BLaER1 treated with 17β-estradiol and CSF1 and Interleukin-3, amounts not matched to agents 10 nM and 100 nM (cell line): ENCODE measurements around the gene ADGRE1.

Experiments
- H3K27ac ChIP-seq, 11 experiments: shearing (Covaris generic); formaldehyde crosslinking; 2 replicates each; pipeline ENCODE4 v1.8.1; 2022
- H3K27me3 ChIP-seq, 11 experiments: shearing (Covaris generic); formaldehyde crosslinking; 2 replicates each; pipeline ENCODE4 v1.8.1; 2022
- H3K36me3 ChIP-seq, 11 experiments: shearing (Covaris generic); formaldehyde crosslinking; 2 replicates each; pipeline ENCODE4 v1.8.1; 2022
- H3K4me1 ChIP-seq, 10 experiments: shearing (Covaris generic); formaldehyde crosslinking; 2 replicates each; pipeline ENCODE4 v1.8.1; 2022
- H3K4me2 ChIP-seq, 11 experiments: shearing (Covaris generic); formaldehyde crosslinking; 2 replicates each; pipeline ENCODE4 v1.8.1; 2022
- H3K4me3 ChIP-seq, 10 experiments: shearing (Covaris generic); formaldehyde crosslinking; 2 replicates each; pipeline ENCODE4 v1.8.1; 2022
- H3K9ac ChIP-seq, 11 experiments: shearing (Covaris generic); formaldehyde crosslinking; 2 replicates each; pipeline ENCODE4 v1.8.1; 2022
- H3K9me3 ChIP-seq, 11 experiments: shearing (Covaris generic); formaldehyde crosslinking; replicated peaks in 1 of 11; 2 replicates each; pipeline ENCODE4 v1.8.1; 2022
- H4K20me1 ChIP-seq, 11 experiments: shearing (Covaris generic); formaldehyde crosslinking; 2 replicates each; pipeline ENCODE4 v1.8.1; 2022
- Cebpa-rat ChIP-seq, 11 experiments: shearing (Covaris generic); IDR thresholded peaks; 2 replicates each; pipeline ENCODE4 v1.8.1; 2022

ADGRE1 gene

GRCh38 chr19:6948884-6949283 is 61.5 kb downstream of the ADGRE1 start:
- Histone ChIP-seq H3K9me3 (no peaks in the 10 kb centered on the region), H3K4me1 (peaks cover 0 to 15% (median 11%) of the 10 kb centered on the region in 10 experiments; a peak in 16 of 20 replicates), H3K9ac (no peak overlapping the region), H3K4me2 (no peak overlapping the region), H3K27ac (no peak overlapping the region), H3K36me3 (peaks cover 0 to 13% (median 0%) of the 10 kb centered on the region in 11 experiments; a peak in 2 of 22 replicates), H3K4me3 (no peak overlapping the region), H3K27me3 (no peaks in the 10 kb centered on the region), H4K20me1 (no peaks in the 10 kb centered on the region)
- no peak for TF ChIP-seq Cebpa-rat (IDR thresholded peaks at IDR 0.05)

DNA sequence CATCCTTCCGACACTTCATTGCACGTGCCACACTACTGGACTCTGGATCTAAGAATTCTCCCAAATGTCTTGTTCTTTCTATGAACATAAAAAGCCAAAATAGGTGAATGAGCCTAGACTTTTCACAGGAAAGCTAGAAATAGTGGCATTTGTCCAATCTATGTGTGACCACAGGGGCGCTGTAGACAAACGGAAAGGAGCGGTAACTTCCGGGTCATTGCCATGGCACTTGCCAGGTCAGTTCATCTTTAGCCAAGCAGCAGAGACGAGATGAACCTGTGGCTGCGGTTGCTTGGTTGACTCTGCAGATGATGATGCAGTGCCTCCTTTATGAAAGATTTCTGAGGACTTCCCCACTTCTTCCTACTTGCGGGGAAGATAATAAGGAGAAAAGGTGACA is 65.6 kb downstream of the ADGRE1 start:
- Histone ChIP-seq H3K27ac (no peak overlapping the region), H3K9ac (no peak overlapping the region), H3K9me3 (no peaks in the 10 kb centered on the region), H3K4me2 (no peak overlapping the region), H3K27me3 (no peaks in the 10 kb centered on the region), H3K4me3 (no peak overlapping the region), H4K20me1 (no peaks in the 10 kb centered on the region), H3K4me1 (peaks cover 0 to 10% (median 6%) of the 10 kb centered on the region in 10 experiments; a peak in 16 of 20 replicates), H3K36me3 (peaks cover 0 to 27% (median 0%) of the 10 kb centered on the region in 11 experiments; a peak in 2 of 22 replicates)
- TF ChIP-seq Cebpa-rat (IDR thresholded peaks at IDR 0.05), result no peak

- H3K27ac ChIP-seq, result no peak overlapping the region
- peaks cover 0 to 34% (median 0%) of the 10 kb centered on the region in 11 experiments; a peak in 3 of 22 replicates for H3K36me3 ChIP-seq
- H3K4me3 ChIP-seq, result no peak overlapping the region
- H3K9me3 ChIP-seq, result no peaks in the 10 kb centered on the region
- no peak overlapping the region for H3K4me2 ChIP-seq
- no peaks in the 10 kb centered on the region for H4K20me1 ChIP-seq
- H3K4me1 ChIP-seq, result peaks cover 0 to 9% (median under 1%) of the 10 kb centered on the region in 10 experiments; a peak in 8 of 20 replicates
- no peak overlapping the region for H3K9ac ChIP-seq
- H3K27me3 ChIP-seq, result no peaks in the 10 kb centered on the region
- TF ChIP-seq Cebpa-rat (IDR thresholded peaks at IDR 0.05), result no peak
Observed at GRCh38 chr19:6955082-6955481, 67.7 kb downstream of the ADGRE1 start.

DNA sequence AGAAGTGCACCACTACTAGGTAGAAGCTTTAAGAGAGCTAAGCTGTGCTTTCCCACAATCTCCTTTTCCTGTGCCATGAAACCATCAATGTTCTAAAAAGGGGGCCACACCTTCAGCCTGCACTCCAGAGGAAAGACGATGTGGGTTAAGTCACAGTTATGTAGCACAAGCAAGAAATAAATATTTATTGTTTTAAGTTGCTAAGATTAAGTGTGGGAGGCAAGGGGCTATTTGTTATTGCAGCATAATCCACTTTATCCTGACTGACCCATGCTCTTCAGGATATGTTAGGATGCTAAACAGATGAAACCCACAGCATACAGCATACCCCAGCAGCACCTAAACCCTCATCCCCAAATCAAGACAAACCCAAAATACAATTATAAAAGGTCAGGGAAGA is 69.2 kb downstream of the ADGRE1 start:
- no peak overlapping the region for H3K27ac ChIP-seq
- peaks cover 0 to 9% (median under 1%) of the 10 kb centered on the region in 11 experiments; a peak in 10 of 22 replicates for H3K9me3 ChIP-seq

GRCh38 chr19:6958791-6959190 is 71.4 kb downstream of the ADGRE1 start:
- no peak overlapping the region for H3K4me2 ChIP-seq
- H3K9ac ChIP-seq, result no peak overlapping the region
- no peak for TF ChIP-seq Cebpa-rat (IDR thresholded peaks at IDR 0.05)

More for the DNA sequence above, 69.2 kb downstream of the ADGRE1 start:
- H3K4me1 ChIP-seq, result peaks cover 0 to 23% (median 9%) of the 10 kb centered on the region in 10 experiments; a peak in 14 of 20 replicates
- H3K9ac ChIP-seq, result no peak overlapping the region
- peaks cover 0 to 49% (median 0%) of the 10 kb centered on the region in 11 experiments; a peak in 4 of 22 replicates for H3K36me3 ChIP-seq
- H3K4me3 ChIP-seq, result no peak overlapping the region
- no peak overlapping the region for H3K4me2 ChIP-seq
- no peaks in the 10 kb centered on the region for H4K20me1 ChIP-seq
- TF ChIP-seq Cebpa-rat (IDR thresholded peaks at IDR 0.05), result no peak
- H3K27me3 ChIP-seq, result no peaks in the 10 kb centered on the region

DNA sequence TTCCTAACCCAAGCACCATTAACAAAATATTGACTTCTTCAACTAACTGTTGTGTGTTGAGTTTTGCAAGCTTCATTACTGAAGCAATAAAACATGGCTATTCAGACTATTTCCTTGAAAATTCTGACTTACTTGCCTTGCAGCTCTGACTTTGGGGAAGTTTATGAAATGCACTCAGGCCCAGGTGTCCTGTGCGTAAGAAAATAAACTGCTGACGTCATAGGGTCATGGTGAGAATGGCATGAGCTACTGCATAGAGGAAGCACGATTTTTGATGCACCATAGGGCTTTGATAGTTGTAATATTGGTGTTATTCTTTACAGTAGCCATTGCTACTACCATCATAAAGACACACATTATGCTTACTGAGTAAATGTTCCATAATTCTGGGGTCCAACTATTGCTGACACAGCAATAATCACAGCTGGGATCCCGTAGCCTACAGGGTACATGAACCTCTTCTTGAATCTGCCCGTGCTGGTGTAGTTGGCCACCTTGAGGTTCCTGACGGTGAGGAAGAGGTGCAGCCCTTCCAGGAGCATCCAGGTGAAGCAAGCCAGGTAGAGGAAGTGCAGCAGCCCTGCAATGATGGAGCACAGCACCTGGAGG is 76.0 kb downstream of the ADGRE1 start:
- no peak overlapping the region for H3K27ac ChIP-seq

More at GRCh38 chr19:6958791-6959190, 71.4 kb downstream of the ADGRE1 start:
- peaks cover 0 to 23% (median 9%) of the 10 kb centered on the region in 10 experiments; a peak in 14 of 20 replicates for H3K4me1 ChIP-seq
- no peak overlapping the region for H3K4me3 ChIP-seq
- H3K27me3 ChIP-seq, result no peaks in the 10 kb centered on the region
- H4K20me1 ChIP-seq, result no peaks in the 10 kb centered on the region
- H3K36me3 ChIP-seq, result peaks cover 0 to 61% (median 0%) of the 10 kb centered on the region in 11 experiments; a peak in 4 of 22 replicates
- peaks cover 0 to 21% (median 10%) of the 10 kb centered on the region in 11 experiments; a peak in 14 of 22 replicates for H3K9me3 ChIP-seq
- H3K27ac ChIP-seq, result no peak overlapping the region

DNA sequence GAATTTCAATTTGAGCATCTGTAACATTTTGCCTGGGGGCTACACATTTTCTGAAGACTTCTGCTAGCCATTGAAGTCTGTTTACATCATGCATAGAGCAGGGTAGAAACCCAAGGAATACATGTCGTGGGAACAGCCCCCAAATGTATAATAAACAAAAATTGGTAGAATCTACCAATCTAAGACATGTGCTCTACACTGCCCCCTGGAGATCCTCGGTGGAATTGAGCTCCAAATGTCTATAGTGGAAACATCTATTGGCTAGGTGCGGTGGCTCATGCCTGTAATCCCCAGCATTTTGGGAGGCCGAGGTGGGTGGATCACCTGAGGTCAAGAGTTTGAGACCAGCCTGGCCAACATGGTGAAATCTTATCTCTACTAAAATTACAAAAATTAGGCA is 76.6 kb downstream of the ADGRE1 start:
- H4K20me1 ChIP-seq, result no peaks in the 10 kb centered on the region
- H3K4me3 ChIP-seq, result no peak overlapping the region
- H3K9me3 ChIP-seq, result peaks cover 0 to 21% (median 14%) of the 10 kb centered on the region in 11 experiments; a peak in 14 of 22 replicates
- H3K4me2 ChIP-seq, result no peak overlapping the region
- no peak overlapping the region for H3K9ac ChIP-seq
- H3K4me1 ChIP-seq, result peaks cover 9 to 26% (median 15%) of the 10 kb centered on the region in 10 experiments
- H3K36me3 ChIP-seq, result peaks cover 0 to 65% (median 0%) of the 10 kb centered on the region in 11 experiments; a peak in 4 of 22 replicates
- TF ChIP-seq Cebpa-rat (IDR thresholded peaks at IDR 0.05), result no peak
- no peak overlapping the region for H3K27ac ChIP-seq
- no peaks in the 10 kb centered on the region for H3K27me3 ChIP-seq

More for the DNA sequence above, 76.0 kb downstream of the ADGRE1 start:
- no peak overlapping the region for H3K4me2 ChIP-seq
- H3K4me1 ChIP-seq, result peaks cover 9 to 24% (median 14%) of the 10 kb centered on the region in 10 experiments
- TF ChIP-seq Cebpa-rat (IDR thresholded peaks at IDR 0.05), result no peak
- no peak overlapping the region for H3K4me3 ChIP-seq
- no peaks in the 10 kb centered on the region for H4K20me1 ChIP-seq
- H3K36me3 ChIP-seq, result peaks cover 0 to 65% (median 0%) of the 10 kb centered on the region in 11 experiments; a peak in 4 of 22 replicates
- no peak overlapping the region for H3K9ac ChIP-seq
- H3K9me3 ChIP-seq, result peaks cover 0 to 21% (median 13%) of the 10 kb centered on the region in 11 experiments; a peak in 14 of 22 replicates
- no peaks in the 10 kb centered on the region for H3K27me3 ChIP-seq

- peak overlapping the region in 5 of 11 experiments; percentile 34 to 85 (median 56); a peak in 8 of 22 replicates for H3K4me2 ChIP-seq
- H4K20me1 ChIP-seq, result no peaks in the 10 kb centered on the region
- no peak overlapping the region for H3K9ac ChIP-seq
- peak overlapping the region in 2 of 11 experiments; percentile 51 to 62; a peak in 3 of 22 replicates for H3K27ac ChIP-seq
- no peak overlapping the region for H3K4me3 ChIP-seq
- no peaks in the 10 kb centered on the region for H3K27me3 ChIP-seq
- peaks cover 9 to 36% (median 22%) of the 10 kb centered on the region in 11 experiments for H3K9me3 ChIP-seq
- H3K4me1 ChIP-seq, result peaks cover 0 to 53% (median 15%) of the 10 kb centered on the region in 10 experiments; a peak in 14 of 20 replicates
- peaks cover 0 to 60% (median 0%) of the 10 kb centered on the region in 11 experiments; a peak in 4 of 22 replicates for H3K36me3 ChIP-seq
- TF ChIP-seq Cebpa-rat (IDR thresholded peaks at IDR 0.05), result no peak
Observed at GRCh38 chr19:6967967-6968366, 80.6 kb downstream of the ADGRE1 start.

- H3K36me3 ChIP-seq, result peaks cover 0 to 53% (median 0%) of the 10 kb centered on the region in 11 experiments; a peak in 4 of 22 replicates
- H3K9ac ChIP-seq, result peak overlapping the region in 3 of 11 experiments; percentile 1 to 48 (median 24); a peak in 3 of 22 replicates
- no peak for TF ChIP-seq Cebpa-rat (IDR thresholded peaks at IDR 0.05)
- peaks cover 4 to 66% (median 18%) of the 10 kb centered on the region in 10 experiments; a peak in 17 of 20 replicates for H3K4me1 ChIP-seq
- peak overlapping the region in 4 of 11 experiments; percentile 38 to 71 (median 46); a peak in 4 of 22 replicates for H3K4me2 ChIP-seq
- no peaks in the 10 kb centered on the region for H4K20me1 ChIP-seq
- peaks cover 9 to 24% (median 18%) of the 10 kb centered on the region in 11 experiments for H3K9me3 ChIP-seq
- H3K27me3 ChIP-seq, result no peaks in the 10 kb centered on the region
- H3K27ac ChIP-seq, result peak overlapping the region in 7 of 11 experiments; percentile 9 to 79 (median 46); a peak in 11 of 22 replicates
- H3K4me3 ChIP-seq, result no peak overlapping the region
Observed at GRCh38 chr19:6969490-6969889, 82.1 kb downstream of the ADGRE1 start.
